Testis (tissue), 2 donors: ENCODE results near the gene VPS72.

ENCODE experiments used
- POLR2A ChIP-seq: fragments of 450-650 bp; IDR thresholded peaks from one replicate; pipeline ENCODE4 v1.6.1; 2017; ENCODE audit warnings: antibody characterized with exemption, mild to moderate bottlenecking, moderate library complexity
- TF ChIP-seq, protein P1 (sequence below), 3 experiments: fragments of 450-650 bp in 2 of 3; fragments of 200-600 bp in 1 of 3; sonication (generic) in 1 of 3; IDR thresholded peaks; one replicate each; pipeline ENCODE4 v1.5.1; 2016 to 2019; ENCODE audit warnings: antibody characterized with exemption in 3 of 3, mild to moderate bottlenecking in 2 of 3, moderate library complexity in 1 of 3

DNA sequence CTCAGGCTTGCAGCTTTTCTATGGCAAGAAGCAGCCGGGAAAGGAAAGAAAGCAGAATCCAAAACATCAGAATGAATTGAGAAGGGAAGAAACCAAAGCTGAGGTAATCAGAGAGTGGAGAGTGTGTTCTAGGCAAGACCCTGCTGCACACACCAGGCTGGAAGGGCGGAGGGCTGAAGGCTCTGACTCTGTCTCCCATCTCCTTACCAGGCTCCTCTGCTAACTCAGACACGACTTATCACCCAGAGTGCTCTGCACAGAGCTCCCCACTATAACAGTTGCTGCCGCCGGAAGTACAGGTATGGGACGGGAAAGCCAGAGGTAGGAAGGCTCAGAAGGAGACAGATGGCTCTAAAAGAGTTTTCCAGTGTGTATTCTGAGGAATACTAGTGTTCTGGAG, 22.9 kb downstream of the VPS72 start:
- TF ChIP-seq, protein P1, sequence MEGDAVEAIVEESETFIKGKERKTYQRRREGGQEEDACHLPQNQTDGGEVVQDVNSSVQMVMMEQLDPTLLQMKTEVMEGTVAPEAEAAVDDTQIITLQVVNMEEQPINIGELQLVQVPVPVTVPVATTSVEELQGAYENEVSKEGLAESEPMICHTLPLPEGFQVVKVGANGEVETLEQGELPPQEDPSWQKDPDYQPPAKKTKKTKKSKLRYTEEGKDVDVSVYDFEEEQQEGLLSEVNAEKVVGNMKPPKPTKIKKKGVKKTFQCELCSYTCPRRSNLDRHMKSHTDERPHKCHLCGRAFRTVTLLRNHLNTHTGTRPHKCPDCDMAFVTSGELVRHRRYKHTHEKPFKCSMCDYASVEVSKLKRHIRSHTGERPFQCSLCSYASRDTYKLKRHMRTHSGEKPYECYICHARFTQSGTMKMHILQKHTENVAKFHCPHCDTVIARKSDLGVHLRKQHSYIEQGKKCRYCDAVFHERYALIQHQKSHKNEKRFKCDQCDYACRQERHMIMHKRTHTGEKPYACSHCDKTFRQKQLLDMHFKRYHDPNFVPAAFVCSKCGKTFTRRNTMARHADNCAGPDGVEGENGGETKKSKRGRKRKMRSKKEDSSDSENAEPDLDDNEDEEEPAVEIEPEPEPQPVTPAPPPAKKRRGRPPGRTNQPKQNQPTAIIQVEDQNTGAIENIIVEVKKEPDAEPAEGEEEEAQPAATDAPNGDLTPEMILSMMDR (IDR thresholded peaks at IDR 0.05) = no peak
- no peak for TF ChIP-seq POLR2A
